Ovary (tissue), 1 donor: ENCODE measurements around the gene BNC2.

ENCODE experiments used
- EP300 ChIP-seq: sonication (generic); formaldehyde crosslinking; IDR thresholded peaks from one replicate; pipeline ENCODE4 v1.6.1; 2017; ENCODE audit warnings: antibody characterized with exemption
- POLR2A ChIP-seq: fragments of 450-650 bp; IDR thresholded peaks from one replicate; pipeline ENCODE4 v1.6.1; 2017; ENCODE audit warnings: antibody characterized with exemption, mild to moderate bottlenecking, moderate library complexity

DNA sequence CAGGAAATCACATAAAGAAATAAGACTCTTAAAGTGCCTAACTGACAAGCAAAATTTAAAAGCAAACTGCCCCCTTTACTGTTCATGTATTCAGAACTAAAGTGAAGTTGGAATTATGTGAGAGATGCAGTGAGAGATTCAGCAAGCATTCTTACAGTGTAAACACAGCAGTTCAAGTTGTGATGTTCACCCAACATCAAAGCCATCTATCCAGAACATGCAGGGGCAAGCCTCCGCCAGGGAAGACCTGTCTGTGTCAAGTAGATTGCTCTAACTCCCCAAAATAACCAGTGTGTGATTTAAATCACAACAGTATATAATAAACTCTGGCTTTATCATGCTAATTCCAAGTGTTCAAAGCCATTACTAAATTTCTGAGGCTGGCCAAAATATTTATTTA is 233.3 kb downstream of the BNC2 start:
- TF ChIP-seq EP300, result no peak
- no peak for TF ChIP-seq POLR2A
